DMS 273 treated with DMSO at 0.1 percent for 48 hours (cell line): ENCODE measurements around the gene PLA2R1.

Experiments
- DNase-seq: peaks from one replicate; lab custom pipeline; 2025; lab: John Stamatoyannopoulos, UW

The PLA2R1 gene

GRCh38 chr2:159894145-159894838 lies 168.1 kb downstream of the PLA2R1 start:
- DNase-seq, result no peak

DNA sequence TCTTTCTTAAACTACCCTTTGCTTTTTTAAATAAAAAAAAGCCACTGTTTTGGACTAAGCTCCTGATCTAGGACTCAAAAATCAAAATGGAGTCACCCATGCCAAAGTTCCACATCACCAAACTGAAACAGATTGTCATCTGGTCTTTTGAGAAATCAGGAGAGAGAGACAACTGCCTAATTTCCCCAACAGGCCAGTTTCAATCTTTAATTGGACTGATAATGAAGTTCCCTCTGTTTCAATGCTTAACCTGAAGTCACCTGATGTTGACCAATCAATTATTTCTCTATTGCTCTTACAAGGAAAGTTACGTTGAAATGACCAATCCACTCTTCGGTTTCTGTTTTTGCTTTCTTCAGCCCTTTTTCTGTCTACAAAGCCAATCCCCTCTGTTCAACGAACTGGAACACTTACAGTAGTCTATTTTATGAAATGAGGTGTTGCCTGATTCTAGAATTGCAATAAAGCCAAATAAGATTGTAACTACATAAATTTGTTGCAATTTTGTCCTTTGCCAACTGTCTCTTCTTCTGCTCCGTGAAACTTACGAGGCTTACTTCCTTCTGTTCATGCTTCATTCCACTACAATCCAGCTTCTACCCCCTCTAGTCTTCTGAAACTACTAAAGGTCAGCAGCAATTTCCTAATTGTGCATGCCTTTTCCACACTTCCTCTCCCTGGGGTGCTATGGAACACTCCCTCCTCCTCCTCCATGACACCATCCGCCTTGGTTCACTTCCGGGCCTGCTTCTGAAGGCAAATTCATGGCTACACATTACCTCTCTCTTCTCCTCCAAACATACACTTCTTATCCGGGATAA lies 169.2 kb downstream of the PLA2R1 start:
- no peak for DNase-seq

DNA sequence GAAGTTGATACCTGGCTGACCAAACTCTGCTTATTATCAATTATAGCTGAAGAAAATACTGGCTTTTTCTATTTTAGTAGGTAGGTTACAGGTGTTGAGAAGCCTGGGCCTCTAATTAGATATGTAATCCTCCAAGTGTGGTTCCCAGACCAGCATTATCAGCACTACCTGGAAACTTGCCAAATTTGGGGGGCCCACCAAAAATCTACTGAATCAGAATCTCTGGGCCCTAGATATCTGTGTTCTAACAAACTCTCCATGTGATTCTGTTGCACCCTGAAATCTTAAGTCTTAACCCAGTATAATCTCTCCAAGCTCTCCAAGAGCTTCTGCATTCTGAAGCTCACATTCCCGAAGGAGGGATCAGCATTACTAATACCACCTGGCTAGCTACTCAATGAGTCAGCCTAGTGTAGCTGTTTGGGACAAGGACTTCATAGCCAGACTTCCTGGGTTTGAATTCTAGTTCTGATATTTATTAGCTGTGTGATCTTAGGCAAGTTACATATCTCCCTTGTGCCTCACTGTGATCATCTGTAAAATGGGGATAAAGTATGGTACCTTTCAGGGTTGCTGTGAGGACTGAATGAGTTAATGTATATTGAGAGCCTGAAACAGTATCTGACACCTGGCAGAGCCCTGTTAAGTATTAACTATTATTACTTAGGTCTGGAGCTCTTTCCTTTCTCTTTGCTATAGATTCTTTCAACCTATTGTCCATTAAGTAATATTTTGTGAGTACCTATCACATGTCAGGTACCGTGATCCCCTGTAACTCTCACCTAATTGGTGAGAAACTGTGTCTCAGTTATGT lies 170.3 kb downstream of the PLA2R1 start:
- DNase-seq, result no peak

DNA sequence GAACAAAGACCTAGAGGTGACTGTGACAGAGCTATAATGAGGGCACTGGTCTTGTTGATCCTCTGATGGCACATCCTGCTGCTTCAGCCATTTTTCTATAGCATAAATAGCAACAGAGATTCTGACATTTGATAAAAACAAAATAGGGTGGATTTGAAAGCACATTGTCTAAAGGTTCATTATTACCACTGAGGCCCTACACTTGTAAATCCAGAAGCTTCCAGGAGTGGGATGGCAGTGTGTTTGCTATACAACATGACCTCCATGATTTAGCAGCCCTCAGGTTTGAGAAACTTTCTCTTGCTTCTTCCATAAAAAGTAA lies 171.2 kb downstream of the PLA2R1 start:
- DNase-seq, result no peak

GRCh38 chr2:159890551-159891266 lies 171.7 kb downstream of the PLA2R1 start:
- no peak for DNase-seq

DNA sequence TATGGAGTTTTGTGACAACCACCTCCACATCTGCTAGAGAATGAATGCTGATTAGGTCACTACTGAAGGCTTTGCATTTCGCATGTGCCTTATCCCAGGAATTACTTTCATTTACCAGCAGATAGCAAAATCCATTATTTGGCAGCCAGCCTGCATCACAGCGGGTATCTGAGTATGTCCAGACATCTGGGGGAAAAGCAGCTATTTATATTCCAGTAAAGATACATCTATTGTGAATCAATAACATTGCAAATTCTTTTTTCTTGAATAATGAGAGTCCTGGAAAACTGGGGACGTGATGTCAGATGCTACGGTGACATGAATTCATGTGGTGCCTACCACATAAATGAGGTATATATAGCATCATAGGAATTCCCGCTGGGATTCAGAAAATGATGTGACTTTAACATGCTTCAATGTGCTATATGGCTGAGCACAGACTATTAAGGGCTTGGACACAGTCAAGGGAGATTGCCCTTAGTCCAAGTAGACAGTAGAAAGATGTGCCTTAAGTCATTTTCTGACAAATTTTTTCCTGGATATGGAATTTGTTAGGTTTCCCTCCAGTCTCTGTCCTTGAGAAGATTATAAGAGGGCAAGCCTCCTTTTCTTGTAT lies 180.2 kb downstream of the PLA2R1 start:
- no peak for DNase-seq
